NCI-H2107 treated with DMSO at 0.1 percent for 48 hours (cell line): ENCODE results near the gene LRCH1.
"Not testable (repeated sequence)": the region's sequence is repeated elsewhere in the genome, so short reads cannot be mapped to it uniquely, and the experiment has no call there.

Source experiments
- DNase-seq: peaks from one replicate; lab custom pipeline; 2025; ENCODE audit not compliant: unreplicated experiment; lab: John Stamatoyannopoulos, UW

Gene LRCH1, protein sequence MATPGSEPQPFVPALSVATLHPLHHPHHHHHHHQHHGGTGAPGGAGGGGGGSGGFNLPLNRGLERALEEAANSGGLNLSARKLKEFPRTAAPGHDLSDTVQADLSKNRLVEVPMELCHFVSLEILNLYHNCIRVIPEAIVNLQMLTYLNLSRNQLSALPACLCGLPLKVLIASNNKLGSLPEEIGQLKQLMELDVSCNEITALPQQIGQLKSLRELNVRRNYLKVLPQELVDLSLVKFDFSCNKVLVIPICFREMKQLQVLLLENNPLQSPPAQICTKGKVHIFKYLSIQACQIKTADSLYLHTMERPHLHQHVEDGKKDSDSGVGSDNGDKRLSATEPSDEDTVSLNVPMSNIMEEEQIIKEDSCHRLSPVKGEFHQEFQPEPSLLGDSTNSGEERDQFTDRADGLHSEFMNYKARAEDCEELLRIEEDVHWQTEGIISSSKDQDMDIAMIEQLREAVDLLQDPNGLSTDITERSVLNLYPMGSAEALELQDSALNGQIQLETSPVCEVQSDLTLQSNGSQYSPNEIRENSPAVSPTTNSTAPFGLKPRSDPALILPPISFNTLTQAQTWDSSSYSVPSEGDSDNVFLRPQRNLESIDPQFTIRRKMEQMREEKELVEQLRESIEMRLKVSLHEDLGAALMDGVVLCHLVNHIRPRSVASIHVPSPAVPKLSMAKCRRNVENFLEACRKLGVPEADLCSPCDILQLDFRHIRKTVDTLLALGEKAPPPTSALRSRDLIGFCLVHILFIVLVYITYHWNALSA

DNA sequence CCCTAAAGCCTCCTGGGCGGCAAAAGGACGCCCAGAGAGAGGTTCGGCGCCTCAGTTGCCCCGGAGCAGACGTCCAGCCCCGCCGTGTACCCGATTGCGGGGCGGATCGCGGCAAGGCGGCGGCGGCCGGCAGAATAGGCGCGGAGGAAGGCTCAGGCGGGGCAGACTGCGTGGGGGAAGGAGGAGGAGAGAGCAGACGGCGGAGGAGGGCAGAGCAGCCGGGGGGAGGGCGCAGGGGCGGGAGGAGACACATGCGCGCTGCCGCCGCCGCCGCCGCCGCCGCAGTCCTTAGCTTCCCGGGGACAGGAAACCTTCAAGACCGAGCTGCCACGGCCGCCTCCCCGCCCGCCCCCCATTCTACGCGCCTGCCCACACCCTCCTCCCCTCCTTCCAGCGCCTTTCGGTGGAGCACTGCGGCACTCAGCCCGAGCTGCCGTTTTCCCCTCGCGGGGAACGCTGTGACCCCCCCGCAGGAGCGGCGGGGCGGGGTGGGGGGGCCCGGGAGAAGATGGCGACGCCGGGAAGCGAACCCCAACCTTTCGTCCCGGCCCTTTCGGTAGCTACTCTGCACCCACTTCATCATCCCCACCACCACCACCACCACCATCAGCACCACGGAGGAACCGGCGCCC lies at the start of gene LRCH1:
TSS of gene LRCH1 (plus strand) at position 282 of the 632 bp plus-strand sequence. CDS start at position 509, 227 bp downstream.
- DNase-seq = peak; percentile 71

DNA sequence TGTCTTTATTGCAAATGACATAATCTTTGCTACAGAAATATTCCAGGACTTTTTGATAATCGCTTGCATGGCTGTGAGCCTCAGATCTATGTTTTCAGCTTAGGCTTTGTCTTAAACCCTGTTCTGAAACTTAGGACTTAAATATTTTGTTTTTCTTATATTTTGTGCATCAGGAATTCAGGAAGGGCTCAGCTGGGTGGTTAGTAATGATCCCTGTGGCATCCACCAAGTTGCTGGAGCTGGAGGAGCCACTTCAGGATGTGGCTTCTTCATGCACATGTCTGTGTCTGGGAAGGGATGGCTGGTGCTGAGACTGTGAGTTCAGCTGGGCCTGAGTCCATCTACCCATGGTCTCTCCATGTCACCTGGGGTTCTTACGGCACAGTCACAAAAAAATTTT lies 48.9 kb upstream of the LRCH1 start:
- no peak for DNase-seq

DNA sequence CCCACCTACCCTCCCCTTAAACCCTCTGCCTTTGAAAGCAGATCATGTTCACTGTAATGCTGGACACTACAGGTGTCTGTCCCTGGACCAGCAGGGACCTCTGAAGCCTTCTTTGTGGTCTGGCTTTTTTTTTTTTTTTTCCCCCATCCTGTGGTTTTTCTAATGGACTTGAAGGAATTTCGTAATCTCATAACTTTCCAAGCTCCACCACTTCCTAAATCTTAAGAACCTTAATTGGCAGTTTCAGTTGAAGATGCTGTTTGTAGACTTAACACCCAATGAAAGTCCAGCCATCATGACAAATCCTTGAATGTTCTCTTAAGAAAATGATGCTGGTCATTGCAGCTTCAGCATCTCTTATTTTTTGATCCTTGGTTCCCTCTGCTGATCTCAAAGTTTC lies 45.0 kb upstream of the LRCH1 start:
- DNase-seq = no peak

DNA sequence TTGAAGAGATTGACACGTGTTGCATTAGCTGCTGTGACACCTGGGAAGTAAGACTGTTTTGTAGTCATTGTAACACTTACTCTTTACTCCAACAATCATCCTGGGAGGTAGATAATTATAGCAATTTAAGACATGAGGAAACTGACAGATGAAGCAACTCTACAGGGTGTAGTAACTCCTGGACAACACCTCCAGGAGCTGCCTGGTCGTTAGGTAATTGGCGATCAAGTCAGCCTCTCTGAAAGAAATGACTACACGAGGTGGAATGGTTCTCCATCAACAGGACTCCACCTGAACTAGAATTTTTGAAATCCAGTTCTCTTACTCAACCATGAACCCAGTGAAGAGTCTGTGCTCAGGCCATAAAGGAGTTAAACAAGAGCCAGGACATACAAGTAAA lies 43.0 kb upstream of the LRCH1 start:
- DNase-seq = no peak

DNA sequence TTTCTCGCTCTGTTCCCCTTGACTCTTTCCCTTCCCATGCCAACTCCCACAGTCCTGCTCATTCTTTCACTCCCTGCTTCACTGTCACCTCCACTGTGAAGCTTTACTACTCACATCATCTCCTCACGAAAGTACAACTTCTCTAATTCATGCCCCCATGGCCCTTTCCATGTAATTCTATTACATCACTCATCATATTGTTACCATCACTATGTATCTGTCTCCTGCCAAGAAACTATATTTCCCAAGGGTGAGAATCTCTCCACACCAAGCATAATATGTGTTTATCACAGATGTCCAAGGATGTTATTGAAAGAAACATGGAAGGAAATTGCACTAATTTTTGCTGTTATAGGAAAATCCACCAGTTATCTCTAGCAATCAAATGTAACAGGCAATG lies 37.2 kb upstream of the LRCH1 start:
- DNase-seq = no peak

DNA sequence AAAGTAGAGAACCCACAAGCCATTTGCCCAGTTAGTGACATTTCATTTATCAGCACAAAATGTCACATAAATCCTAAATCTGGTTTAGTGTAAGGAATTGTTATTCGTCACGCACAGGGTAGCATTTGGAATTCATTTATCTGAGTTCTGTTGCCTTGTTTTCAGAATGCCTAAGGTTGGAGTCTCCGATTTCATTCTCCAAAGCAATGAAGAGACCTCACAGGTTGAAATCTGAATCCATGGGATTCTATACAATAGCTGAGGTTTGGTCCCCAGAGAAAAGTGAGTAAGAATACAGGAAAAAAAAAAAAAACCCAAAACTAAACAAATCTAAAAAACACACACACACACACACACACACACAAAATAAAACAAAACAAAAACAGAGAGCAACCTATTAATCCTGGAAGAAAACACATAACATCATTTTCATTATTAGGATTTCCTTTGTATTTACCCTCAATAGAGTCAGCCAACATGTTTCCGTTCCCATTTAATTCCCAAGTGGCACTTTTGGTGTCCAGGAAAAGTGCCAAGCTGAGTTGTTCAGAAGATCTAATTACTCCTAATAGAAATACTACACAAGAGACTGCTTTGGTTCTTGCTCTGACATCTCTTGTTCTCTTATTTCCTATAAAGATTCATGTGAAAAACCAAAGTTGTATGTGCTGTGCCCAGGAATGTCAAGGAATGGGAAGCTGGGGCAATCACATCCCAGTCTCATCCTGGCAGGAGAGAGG lies 36.2 kb upstream of the LRCH1 start:
- DNase-seq = peak; percentile 91

DNA sequence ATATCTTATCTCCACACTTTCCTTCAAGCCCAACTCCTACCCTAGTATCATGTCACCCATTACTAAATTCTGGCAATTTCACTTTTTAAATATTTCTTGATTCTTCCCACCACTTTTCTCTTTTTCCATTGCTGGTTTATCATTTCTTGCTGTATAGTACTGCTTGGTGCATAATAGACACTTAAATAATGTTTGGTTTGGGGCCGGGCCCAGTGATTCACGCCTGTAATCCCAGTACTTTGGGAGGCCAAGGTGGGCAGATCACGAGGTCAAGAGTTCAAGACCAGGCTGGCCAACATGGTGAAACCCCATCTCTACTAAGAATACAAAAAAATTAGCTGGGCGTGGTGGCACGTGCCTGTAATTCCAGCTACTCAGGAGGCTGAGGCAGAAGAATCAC lies 35.2 kb upstream of the LRCH1 start:
- DNase-seq = not testable (repeated sequence)

DNA sequence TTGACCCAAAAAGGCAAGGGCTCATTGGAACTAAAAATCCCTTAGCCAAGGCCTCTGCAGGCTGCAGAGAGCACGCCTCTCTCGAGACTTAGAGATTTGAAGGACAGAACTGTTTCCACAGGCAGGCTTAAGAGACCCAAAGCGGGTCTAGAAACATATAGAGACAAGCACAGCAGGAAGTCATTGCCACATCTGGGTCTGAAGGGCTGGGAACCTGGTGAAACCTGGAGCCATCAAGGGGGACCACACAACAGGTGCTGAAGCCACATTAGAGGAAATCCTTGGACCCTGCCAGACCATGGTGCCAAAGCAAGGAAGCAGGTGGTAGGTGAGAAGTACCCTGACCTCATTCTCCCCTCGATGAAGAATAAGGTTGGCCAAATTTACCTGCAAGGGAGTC lies 33.8 kb upstream of the LRCH1 start:
- DNase-seq = no peak

DNA sequence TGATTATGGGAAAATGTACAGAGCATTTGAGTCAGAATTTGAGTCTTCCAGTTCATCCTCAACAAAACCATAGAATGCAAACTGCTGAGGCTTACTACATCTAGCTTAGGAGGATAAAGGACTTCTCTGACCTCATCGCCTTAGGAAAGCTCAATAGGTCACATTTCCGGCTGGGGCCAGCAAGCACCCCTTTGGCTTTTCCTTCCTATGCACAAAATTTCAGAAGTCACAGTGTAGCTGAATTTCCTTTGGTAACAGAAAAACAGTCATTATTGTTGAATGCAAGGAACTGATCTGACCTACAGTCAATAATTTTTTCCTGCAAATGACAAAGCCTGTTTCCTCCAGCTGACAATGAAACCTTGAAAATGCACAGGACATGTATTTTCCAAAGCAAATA lies 32.8 kb upstream of the LRCH1 start:
- no peak for DNase-seq

DNA sequence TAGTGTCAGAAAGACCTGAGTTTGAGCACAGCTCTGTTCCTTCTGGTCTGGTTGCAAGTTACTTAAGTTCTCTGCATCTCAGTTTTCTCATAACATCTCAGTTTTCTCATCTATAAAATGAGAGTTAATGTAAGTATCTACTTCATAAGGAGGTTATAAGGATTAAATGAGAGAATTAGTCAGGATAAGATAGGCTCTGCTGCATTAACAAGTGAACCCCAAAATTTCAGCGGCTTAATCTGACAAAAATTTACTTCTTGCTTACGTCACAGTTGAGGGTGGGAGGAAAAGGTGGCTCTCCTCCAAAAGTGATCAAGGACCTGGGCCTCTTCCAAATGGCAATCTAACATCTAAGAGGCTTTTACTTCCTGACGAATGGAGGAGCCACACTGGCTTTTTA lies 31.5 kb upstream of the LRCH1 start:
- DNase-seq = no peak

DNA sequence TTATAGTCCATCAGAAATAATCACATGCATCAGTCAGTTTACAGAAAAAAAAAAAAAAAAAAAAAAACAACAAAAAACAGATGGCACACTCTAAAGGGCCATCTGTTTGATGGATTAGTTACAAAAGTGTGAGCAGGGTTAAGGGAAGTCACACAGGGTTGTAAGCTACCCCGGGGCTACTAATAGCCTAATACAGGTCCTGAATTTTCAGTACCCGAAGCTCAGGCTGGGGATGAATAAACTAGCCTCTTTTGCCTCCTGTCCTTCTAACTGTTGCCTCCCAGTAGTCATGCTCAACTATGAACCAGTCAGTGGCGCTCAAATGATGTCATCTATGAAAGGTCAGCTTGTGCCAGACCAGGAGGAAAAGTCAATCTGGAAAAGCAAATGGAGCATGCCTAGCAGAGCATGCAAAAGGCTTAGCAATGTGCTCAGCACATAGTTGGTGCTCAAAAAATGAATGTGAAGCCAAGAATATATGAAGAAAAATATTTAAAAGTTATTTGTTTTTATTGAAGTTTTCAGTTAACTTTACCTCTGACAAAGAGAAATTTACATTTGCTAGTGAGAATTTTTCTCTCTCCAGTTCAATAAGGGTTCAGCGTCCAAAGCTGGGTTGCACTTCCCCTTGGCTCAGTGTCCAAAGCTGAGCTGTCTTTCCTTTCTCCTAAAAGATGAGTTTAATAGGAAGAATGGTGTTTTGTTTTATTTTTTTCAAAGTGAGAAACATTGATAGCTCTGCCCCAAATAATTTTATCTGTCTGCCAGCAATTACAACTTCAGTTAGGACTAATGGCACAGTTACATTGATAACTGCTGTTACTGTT lies 30.8 kb upstream of the LRCH1 start:
- DNase-seq = no peak

DNA sequence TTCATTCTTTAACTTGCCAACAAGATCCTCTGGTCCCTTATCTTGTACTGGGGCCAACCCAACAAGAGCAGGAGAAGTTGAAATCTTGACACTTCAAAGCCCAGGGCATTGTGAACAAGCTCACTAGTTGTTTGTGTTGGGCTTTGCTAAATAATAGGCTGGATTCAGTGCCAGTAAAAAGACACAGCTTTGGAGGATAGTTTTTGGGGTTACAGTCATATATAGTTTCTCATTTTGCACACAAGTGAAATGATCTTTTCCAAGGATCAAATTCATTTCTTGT lies 30.3 kb upstream of the LRCH1 start:
- no peak for DNase-seq

DNA sequence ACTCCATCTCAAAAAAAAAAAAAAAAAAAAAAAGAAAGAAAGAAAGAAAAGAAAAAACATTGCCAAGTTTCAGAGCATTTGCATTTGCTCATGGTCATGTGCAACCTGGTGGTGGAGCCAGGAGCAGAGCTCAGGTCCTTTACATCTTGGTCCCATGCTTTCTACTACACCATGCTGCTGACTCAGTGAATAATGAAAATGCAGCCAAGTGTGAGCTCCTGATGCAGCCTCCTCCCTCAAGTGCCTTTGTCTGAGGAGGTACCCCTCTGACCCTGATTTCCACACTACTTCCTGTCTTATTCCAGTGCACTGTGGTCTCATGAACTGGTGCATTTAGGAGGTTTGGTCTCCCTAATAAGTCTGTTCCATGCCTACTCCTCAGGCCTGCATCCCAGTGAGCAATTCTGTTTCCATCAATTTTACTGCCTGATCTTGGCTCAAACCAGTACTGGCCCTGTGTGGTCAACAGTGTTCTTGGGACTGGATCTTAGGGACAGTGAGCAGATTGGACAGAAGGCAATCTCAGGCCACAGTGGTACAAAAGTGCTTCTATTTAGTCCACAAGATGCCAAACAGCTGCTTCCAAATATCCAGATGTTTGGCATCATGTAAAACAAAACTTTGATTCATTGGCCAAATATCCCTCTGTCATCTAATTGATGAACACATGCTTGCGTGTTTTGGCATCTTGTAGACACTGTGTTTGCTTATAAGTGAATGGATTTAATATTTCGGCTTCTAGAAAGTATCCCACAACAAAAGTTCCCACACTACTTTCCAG lies 28.8 kb upstream of the LRCH1 start:
- no peak for DNase-seq

DNA sequence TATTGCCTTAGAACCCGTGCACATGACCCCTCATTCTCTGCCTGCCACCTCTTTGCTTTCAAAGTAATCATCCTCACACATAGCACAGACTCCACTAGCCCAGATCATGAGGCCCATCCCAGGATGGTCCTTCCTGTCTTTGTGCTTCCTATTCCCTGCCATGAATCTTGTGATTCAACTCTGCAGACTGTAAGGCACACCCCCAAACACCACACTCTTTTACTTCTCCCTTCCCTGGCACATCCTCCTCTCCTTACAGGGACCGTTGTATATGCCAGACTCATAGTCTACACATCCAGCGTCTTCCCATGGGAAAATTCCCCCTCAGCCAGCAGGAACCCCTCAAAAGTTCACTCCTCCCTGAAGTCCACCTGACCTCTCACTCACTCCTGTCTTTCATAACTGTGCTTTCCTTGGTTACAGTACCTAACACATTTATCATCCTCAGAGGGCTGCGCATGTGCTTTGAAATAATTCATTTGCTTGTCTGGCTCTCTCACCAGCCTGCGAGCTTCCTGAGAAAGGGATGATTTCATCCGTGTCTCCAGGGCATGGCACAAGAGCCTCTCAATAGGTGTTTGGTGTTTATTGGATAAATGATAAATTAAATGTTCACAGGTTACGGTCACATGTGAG lies 26.8 kb upstream of the LRCH1 start:
- DNase-seq = no peak

DNA sequence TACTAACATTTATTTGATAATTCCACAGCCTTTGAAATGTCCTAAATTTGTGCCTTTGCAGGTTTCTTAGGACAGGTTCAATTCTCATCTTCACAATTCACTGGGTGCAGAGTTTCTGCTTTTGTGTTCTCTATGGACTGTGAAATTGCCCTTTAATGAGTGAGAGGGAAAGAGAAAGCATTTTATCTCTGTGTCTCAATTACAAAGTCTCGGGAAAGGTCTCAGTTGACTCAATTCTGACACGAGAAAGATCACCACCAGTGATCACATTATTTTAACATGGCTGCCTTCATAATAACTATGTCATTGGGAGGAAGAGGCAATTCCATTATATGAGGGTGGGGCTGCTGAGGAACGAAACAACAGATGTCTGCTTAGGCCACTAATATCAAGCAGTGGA lies 26.2 kb upstream of the LRCH1 start:
- no peak for DNase-seq

DNA sequence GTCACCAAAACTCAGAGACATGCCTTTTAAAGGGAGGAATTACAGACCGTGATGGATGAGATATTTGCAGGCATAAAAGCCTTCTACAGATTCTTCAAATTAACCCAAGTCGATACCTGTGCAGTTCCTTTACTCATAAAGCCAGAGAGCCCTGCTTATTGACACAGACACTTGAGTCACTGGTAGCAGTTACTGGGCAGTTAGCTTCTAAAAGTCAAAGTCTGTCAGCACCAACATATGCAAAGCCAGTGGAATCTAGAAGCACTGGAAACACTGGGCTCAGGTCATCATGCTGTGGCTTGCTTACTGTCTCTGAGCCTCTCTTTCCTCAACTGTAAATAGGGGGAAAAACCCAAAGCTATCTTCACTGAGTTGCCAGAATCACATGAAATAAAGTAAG lies 25.7 kb upstream of the LRCH1 start:
- DNase-seq = no peak

DNA sequence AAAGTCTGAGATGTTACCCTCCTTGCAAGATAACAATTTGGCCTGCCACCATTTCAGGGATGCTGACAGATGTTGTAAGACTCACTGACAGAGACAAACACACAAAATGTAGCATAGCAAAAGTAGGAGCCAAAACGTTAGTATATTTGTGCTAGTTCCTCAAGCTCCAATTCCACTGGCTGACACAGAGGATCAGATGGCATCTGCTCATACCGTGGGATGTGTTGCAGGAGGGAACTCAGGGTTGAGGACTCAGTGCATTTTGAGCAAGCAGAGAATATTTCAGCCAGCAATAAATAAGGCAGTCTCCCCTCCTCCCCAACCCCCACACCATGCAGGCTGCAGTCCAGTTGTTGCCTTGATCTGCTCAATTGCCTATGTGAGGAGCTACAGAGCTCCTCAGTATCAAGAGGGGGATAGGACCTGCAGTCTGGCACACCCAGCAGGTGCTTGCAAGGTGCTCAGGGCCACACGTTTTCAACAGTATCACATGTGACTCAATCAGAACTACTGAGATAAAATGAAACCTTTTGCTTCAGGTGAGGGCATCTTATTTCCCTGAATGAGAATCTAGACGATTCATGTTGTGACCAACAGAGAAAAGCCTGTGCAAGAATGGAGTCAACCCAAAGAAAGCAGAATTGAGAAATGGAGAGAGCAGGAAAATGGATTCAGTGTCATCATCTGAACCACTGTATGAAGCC lies 23.6 kb upstream of the LRCH1 start:
- peak; percentile 47 for DNase-seq

DNA sequence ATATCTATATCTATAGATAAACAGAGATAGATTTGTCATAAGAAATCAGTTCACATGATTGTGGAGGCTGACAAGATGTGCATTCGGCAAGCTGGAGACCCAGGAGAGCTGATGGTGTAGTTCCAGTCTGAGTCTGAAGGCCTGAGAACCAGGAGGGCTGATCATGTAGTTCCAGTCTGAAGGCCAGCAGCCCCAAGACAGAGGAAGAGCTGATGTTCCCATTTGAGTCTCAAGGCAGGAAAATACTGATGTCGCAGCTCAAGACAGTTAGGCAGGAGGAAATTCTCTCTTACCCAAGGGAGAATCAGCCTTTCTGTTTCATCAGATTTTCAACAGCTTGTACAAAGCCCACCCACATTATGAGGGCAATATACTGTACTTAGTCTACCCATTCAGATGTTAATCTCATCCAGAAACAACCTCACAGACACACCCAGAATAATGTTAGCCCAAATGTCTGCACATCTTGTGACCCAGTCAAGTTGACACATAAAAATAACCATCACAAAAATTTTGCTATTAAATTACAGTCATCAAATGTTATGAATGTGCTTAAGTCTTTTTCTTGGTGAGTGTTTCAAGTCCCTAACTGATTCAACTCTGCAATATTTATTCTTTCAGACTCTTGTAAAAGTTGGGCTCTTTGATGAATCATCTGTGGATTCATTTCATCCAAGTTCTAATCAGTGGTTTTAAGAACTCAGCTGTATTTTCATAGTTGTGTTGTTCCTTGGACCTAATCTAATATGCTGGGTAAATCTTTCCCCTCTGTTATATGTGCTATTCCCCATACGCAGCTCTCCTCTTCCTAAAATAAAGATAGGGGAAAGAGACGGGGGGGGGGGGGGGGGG lies 22.7 kb upstream of the LRCH1 start:
- no peak for DNase-seq
